Measurements from ENCODE around the gene RHOC. TPM values are rescaled to one million over a fixed set of nuclear protein-coding genes. Genes with fewer than 3 reads are reported as not detected.

Gene RHOC
- total RNA-seq, 1 experiment from 2014 or later: 197 TPM

DNA sequence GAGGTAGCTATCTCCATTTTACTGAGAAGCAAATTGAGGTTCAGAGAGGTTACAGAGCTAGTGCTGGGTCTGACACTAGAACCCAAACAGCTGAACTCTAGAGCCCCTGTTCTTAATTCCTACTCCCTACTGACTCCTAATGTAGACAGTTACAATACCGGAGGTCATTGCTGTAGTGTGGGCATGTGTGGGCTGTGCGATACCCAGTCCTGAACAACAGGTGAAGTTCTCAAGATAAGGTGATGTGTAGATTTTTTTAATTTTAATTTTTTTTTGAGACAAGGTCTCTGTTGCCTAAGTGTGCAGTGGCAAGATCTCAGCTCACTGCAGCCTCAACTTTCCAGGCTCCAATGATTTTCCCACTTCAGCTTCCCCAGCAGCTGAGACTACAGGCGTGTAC is 1.6 kb upstream of the RHOC start:
- H3K4me1 ChIP-seq (ENCODE audit: control insufficient read depth, insufficient read depth, low read length): peaks cover 19% of the 10 kb centered on the region
- TF ChIP-seq TCF7L2 (IDR thresholded peaks at IDR 0.05; ENCODE audit: low read depth, low read length) (no peak), CTCF (IDR thresholded peaks at IDR 0.05) (no peak)
- TF ChIP-seq, protein P1, sequence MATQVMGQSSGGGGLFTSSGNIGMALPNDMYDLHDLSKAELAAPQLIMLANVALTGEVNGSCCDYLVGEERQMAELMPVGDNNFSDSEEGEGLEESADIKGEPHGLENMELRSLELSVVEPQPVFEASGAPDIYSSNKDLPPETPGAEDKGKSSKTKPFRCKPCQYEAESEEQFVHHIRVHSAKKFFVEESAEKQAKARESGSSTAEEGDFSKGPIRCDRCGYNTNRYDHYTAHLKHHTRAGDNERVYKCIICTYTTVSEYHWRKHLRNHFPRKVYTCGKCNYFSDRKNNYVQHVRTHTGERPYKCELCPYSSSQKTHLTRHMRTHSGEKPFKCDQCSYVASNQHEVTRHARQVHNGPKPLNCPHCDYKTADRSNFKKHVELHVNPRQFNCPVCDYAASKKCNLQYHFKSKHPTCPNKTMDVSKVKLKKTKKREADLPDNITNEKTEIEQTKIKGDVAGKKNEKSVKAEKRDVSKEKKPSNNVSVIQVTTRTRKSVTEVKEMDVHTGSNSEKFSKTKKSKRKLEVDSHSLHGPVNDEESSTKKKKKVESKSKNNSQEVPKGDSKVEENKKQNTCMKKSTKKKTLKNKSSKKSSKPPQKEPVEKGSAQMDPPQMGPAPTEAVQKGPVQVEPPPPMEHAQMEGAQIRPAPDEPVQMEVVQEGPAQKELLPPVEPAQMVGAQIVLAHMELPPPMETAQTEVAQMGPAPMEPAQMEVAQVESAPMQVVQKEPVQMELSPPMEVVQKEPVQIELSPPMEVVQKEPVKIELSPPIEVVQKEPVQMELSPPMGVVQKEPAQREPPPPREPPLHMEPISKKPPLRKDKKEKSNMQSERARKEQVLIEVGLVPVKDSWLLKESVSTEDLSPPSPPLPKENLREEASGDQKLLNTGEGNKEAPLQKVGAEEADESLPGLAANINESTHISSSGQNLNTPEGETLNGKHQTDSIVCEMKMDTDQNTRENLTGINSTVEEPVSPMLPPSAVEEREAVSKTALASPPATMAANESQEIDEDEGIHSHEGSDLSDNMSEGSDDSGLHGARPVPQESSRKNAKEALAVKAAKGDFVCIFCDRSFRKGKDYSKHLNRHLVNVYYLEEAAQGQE (IDR thresholded peaks at IDR 0.05; ENCODE audit: insufficient read depth in 1 of 2, low read depth in 2 of 2, low read length in 1 of 2): no peak
- H3K4me3 ChIP-seq (ENCODE audit: low read depth in 2 of 2, low read length in 2 of 2): no peak overlapping the region
- no TSS peak for BruUV-seq (replicated peaks)
- H3K27me3 ChIP-seq (ENCODE audit: control insufficient read depth, insufficient read depth, low read length): no peaks in the 10 kb centered on the region
- DNase-seq (ENCODE audit: low read depth, low spot score) (no peak), ATAC-seq (no peak)
- intact Hi-C loops (cut with micrococcal nuclease; ENCODE audit: unreplicated experiment) (no loop called here), in situ Hi-C loops (cut with HindIII; ENCODE audit: low pct_unique_long_range_greater_than_20kb, low sequenced_read_pairs) (no loop called here)
- CTCF ChIA-PET: no interaction called here
- peaks cover 2% of the 10 kb centered on the region; the same call in 1 of the 2 replicates for H3K36me3 ChIP-seq (ENCODE audit: control insufficient read depth, insufficient read depth, low read length)
- POLR2A ChIA-PET: no interaction called here
- no peaks in the 10 kb centered on the region for H3K9me3 ChIP-seq (ENCODE audit: control insufficient read depth, insufficient read depth, low read depth, low read length)
- no peak overlapping the region for H3K27ac ChIP-seq (ENCODE audit: low read length)

- no peaks in the 10 kb centered on the region for H3K9me3 ChIP-seq (ENCODE audit: control insufficient read depth, insufficient read depth, low read depth, low read length)
- in situ Hi-C loops (cut with HindIII; ENCODE audit: low pct_unique_long_range_greater_than_20kb, low sequenced_read_pairs) (no loop called here), intact Hi-C loops (cut with micrococcal nuclease; ENCODE audit: unreplicated experiment) (no loop called here)
- H3K27ac ChIP-seq (ENCODE audit: low read length): peak overlapping the region; percentile 79; the same call in 1 of the 2 replicates
- ATAC-seq (no peak), DNase-seq (ENCODE audit: low read depth, low spot score) (no peak)
- peaks cover 2% of the 10 kb centered on the region; the same call in 1 of the 2 replicates for H3K36me3 ChIP-seq (ENCODE audit: control insufficient read depth, insufficient read depth, low read length)
- TF ChIP-seq CTCF (IDR thresholded peaks at IDR 0.05) (no peak), TCF7L2 (IDR thresholded peaks at IDR 0.05; ENCODE audit: low read depth, low read length) (no peak), SIN3A (IDR thresholded peaks at IDR 0.05; ENCODE audit: borderline replicate concordance, insufficient read depth, low read depth, low read length) (no peak), POLR2AphosphoS5 (IDR thresholded peaks at IDR 0.05; ENCODE audit: low read depth, low read length) (no peak)
- TF ChIP-seq, protein P1 (IDR thresholded peaks at IDR 0.05; ENCODE audit: insufficient read depth in 1 of 2, low read depth in 2 of 2, low read length in 1 of 2): no peak
- POLR2A ChIA-PET: no interaction called here
- H3K4me1 ChIP-seq (ENCODE audit: control insufficient read depth, insufficient read depth, low read length): peaks cover 19% of the 10 kb centered on the region
- H3K4me3 ChIP-seq (ENCODE audit: low read depth in 2 of 2, low read length in 2 of 2): peak overlapping the region; percentile 76 to 77; a peak in 3 of 4 replicates
- CTCF ChIA-PET: no interaction called here
- no peaks in the 10 kb centered on the region for H3K27me3 ChIP-seq (ENCODE audit: control insufficient read depth, insufficient read depth, low read length)
- BruUV-seq (replicated peaks): no TSS peak
Measured at GRCh38 chr1:112708002-112708448, 1.1 kb upstream of the RHOC start.

Data from Panc1 (cell line).